HUDEP-2 (cell line): ENCODE measurements around the gene NDUFAB1.
"Not testable (repeated sequence)": the region's sequence is repeated elsewhere in the genome, so short reads cannot be mapped to it uniquely, and the experiment has no call there.

Source experiments
- DNase-seq, 76 experiments: peaks; one replicate each; lab custom pipeline; 2025; ENCODE audit not compliant: unreplicated experiment in 76 of 76; lab: John Stamatoyannopoulos, UW

Gene NDUFAB1

GRCh38 chr16:23556881-23557778, 39.0 kb downstream of the NDUFAB1 start, which contains the start of the genes EARS2 and UBFD1:
EARS2 (minus strand) TSS chr16:23557350; CDS start chr16:23557343, 7 bp downstream.
UBFD1 (plus strand) TSS chr16:23557727; CDS start chr16:23557743, 16 bp downstream.
- DNase-seq = peak; percentile 87 to 99 (median 98)

DNA sequence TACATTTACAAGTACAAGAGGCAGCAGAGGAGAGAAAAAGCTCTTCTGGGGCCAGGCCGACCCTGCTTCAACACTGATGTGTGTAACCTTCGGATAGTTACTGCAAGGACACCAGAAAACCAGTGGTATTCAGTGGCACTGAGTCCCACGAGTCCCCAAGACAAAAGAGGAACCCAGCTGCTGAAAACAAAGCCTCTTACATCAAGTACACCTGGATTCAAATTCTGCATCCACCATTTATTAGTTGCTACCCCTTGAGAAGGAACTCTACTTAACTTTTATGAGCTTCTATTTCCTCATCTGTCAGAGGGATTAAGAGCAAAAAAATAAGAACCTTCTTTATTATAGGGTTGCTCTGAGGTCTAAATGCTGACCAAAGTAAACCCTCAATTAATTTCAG, 41.6 kb downstream of the NDUFAB1 start:
- DNase-seq = no peak

DNA sequence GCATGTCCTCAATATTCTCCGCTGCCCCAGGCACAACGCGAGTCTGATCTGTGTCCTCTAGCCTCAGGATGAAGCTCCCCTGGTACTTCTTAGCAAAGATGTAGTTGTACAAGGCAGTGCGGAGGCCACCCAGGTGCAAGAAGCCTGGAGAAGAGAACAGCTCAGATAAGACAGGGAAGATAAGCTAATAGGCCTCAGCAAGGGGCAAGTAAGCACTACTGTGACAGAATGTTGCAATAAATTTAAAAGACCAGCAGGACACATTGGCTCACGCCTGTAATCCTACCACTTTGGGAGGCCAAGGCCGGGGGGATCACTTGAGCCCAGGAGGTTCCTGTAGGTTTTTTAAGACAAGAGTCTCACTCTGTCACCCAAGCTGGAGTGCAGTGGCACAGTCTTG, 44.0 kb downstream of the NDUFAB1 start:
- DNase-seq = no peak

- no peak for DNase-seq
Observed at GRCh38 chr16:23549938-23550337, 46.2 kb downstream of the NDUFAB1 start.

GRCh38 chr16:23544436-23544835, 51.7 kb downstream of the NDUFAB1 start:
- DNase-seq = no peak

DNA sequence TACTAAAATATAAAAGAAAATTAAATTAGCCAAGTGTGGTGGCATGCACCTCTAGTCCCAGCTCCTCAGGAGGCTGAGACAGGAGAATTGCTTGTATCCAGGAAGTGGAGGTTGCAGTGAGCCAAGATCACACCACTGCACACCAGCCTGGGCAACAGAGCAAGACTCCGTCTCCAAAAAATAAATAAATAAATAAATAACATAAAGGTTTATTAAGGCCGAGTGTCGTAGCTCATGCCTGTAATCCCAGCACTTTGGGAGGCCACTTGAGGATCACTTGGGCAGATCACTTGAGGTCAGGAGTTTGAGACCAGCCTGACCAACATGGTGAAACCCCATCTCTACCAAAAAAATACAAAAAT, 55.3 kb downstream of the NDUFAB1 start:
- not testable (repeated sequence) for DNase-seq

GRCh38 chr16:23539984-23540816, 55.9 kb downstream of the NDUFAB1 start:
- no peak for DNase-seq

GRCh38 chr16:23538919-23539278, 57.2 kb downstream of the NDUFAB1 start:
- DNase-seq = no peak

DNA sequence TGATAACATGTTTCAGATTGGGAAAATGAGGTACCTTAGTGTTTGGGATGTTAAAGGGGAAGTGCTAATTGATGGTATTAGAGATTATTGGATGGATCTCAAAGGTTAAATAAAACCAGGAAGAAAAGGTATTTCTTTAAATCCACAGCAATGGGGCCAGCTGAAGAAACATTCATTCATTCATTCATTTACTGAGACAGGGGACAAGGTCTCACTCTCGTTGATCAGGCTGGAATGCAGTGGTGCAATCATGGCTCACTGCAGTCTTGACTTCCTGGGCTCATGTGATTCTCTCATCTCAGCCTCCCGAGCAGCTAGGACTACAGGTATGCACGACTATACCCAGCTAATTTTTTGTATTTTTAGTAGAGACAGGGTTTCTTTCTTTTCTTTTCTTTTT, 58.7 kb downstream of the NDUFAB1 start:
- no peak for DNase-seq

DNA sequence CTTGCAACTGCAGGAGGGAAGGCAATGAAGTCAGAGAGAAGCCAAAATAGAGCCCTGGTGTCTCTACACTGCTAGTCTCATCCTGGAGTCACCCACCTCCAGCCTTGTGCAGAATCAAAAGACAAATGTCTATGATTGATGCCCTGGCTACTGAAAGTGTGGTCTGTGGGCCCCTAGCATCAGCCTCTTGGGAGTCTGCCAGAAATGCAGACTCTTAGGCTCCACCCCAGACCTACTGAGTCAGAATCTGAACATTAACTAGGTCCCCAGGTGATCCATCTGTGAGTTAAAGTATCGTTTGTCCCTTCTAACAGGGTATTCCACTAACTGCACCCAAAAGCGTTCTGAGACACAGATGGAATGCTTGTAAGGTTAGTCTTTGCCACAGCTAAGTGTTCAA, 60.2 kb downstream of the NDUFAB1 start:
- no peak for DNase-seq

GRCh38 chr16:23534868-23535860, 61.0 kb downstream of the NDUFAB1 start:
- DNase-seq = no peak

- DNase-seq = no peak
Observed at GRCh38 chr16:23532448-23532847, 63.7 kb downstream of the NDUFAB1 start.
